Activated CD8-positive, alpha-beta memory T cell treated with anti-CD3 and anti-CD28 coated beads for 24 hours (primary cell): ENCODE measurements around the gene BCDIN3D.
"Not testable (repeated sequence)": the region's sequence is repeated elsewhere in the genome, so short reads cannot be mapped to it uniquely, and the experiment has no call there.

Experiments used
- DNase-seq: peaks from one replicate; pipeline ENCODE4 v3.0.0-alpha.2; 2020

BCDIN3D gene, protein sequence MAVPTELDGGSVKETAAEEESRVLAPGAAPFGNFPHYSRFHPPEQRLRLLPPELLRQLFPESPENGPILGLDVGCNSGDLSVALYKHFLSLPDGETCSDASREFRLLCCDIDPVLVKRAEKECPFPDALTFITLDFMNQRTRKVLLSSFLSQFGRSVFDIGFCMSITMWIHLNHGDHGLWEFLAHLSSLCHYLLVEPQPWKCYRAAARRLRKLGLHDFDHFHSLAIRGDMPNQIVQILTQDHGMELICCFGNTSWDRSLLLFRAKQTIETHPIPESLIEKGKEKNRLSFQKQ

DNA sequence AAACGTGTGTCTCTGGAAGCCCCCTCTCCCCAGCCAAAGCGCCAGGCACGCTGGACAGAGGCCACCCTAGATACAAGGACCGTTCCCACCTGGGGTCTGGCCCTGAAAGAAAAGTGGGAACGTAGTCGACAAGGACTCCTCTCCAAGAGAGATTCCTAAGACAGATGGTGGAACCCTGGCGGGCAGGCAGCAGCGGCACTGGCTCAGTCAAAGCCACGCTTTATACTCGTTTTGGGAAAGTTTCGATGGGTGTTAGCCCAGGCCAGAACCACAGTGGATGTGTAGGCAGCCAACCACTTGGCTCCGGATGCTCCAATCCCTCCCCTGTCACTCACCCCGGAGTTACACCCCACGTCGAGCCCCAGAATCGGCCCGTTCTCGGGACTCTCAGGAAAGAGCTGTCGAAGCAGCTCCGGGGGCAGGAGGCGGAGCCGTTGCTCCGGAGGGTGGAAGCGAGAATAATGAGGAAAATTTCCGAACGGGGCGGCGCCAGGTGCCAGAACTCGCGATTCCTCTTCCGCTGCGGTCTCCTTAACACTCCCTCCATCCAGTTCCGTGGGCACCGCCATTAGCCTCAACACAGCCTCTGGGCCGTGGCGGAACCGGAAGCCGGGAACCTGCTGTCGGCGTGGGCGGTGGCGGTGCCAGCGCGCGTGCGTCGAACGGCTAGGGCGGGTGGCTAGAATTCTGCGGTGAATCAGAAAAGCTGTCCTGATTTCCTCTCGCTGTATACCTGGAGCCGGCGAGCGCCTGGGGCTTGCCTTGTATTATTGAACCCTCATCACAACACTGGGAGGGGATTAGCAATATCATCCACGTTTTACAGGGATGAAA lies at the start of gene BCDIN3D:
BCDIN3D (minus strand) TSS at position 588 of the 834 bp plus-strand sequence; CDS start at position 569, 19 bp downstream.
- peak; percentile 98 for DNase-seq

DNA sequence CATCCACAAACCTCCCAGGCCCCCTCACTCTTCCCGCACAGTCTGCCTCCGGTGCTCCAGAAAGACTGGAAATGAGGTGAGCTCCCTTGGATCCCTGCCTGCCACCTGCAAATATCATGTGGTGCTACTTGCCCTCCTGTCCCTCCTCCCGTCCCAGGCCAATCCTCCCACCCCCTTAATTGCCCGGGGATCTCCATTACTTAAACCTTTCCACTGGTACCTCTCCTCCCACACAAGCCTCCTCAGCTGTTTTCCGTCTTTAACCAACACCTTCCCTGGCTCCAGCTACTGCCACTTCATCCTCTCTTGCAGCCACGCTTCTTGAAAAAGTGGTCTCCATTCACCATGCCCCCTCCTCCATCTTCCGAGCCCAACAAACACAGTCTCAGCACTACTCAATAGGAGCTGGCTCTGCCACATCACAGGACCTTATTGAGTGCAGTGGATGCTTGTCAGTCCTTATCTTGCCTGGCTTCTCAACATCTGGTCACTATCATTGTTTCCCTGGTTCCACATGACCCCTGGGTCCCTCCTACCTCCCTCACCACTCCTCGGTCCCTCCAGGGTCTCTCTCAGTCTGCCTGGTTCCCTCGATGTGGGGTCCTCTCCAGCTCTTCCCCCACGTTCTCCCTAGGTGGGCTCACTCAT lies 49.3 kb upstream of the BCDIN3D start:
- DNase-seq = no peak

DNA sequence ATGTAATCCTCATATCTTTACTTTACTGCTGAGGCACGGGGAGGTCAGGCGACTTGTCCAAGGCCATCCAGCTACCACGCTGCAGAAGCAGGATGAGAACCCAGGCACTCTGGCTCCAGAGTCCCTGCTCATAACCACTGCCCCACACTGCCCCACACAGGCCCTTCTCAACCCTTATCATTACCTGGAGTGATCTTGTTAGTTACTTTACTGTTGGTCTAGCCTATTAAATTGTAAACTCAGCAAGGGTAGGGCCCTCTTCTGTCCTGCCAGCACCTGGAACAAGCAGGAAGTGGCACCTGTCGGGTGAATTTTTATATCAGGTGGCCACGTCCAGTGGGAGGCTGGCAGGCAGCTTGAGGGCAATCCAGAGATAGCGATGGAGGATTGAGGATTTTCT lies 48.6 kb upstream of the BCDIN3D start:
- DNase-seq = no peak

DNA sequence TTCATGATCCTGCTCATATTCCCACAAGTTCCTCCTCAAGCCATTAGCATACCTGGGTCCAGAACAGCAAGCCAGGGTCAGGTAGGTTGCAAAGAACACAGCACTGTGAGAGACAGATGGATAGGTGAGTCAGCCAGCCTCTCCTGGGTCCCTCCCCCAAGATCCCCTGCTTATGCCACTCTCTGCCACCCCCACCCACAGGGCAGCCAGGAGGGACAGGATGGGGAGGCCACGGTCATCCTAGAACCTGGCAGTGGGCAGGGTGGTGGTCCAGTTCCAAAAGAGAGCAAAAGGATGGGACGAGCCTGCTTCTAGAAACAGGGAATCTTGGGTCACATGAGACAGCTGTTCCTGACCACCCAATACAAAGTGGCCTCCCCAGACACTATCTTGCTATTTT lies 48.1 kb upstream of the BCDIN3D start:
- DNase-seq = no peak

DNA sequence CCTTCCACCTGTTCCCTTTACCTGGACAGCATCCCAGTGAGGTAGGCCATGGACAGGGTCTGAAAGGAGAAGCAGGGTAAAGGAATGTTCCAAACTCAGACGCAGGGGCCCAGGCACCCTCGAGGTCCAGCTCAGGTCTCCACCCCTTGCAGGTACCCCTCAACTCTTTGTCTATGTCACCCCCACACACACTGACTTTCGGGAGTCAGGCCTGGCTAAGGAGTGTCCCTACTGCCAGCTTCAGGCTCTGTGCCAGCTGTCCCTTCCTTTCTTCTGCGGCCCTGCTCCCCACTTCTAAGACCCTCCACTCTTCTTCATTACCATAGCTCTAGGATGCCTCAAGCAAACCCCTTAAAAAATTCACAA lies 47.2 kb upstream of the BCDIN3D start:
- DNase-seq = no peak

DNA sequence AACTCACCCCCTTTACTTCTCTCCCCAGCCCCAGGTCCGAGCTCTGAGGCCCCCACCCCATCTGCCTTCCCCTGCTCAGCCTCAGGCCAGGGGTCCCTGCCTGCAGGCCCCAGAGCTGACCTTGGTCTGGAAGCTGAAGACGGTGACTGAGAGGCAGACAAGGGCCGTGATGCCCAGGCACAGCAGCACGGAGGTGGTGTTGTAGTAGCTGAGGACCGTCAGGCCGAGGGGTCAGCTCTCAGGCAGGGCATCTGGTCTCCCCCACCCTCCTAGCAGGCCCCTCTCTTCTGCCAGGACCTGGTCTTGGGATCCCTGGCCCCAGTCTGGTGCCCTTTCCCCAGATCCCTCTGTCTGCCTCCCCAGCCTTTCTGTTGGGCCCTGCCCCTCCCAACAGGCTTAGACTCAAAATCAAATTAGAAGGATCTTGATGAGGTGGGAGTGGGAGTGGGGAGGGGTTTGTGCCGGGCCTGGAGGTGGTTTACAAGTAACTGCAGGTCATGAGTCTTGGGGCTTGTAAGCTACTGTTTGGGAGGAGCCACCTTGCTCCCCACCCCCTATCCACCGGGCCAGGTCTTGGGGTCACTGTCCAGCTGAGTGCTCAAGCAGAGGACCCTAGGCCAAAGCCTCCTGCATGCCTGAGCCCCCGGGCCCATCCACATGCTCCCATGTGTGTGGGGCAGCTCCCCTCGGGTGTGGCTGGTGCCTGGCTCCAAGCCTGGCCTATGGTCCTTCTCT lies 46.6 kb upstream of the BCDIN3D start:
- DNase-seq = no peak

DNA sequence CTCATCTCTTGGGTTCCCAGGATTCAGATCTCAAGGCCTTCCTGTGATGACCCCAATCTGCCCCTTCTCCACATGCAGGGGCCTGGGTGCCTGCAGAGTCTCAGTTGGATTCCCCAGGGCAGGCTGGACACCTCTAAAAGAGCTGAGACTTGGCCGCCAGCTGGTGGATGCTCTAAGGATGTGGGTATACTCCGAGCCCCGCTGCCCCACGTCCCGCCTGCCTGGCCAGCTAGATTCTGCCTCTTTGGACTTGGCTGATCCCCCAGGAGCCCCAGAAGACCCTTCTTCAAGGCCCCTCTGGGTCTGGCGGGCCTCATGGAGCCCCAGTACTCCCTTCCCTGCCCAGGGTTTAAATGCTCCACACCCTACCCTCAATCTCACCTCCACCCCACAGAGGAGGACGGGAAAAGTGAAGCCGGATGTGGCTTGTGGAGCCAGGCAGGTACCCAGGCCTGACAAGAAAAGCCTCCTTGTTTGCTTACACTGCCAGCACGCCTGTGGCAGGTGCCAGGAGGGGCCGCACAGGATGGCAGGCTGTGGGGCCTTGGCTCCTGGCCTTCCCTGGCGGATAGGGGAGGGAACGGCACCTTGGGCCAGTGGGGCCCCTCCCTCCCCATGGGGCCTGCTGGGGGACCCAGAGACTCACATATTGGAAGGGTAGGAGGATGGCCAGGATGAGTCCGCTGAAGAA lies 45.7 kb upstream of the BCDIN3D start:
- DNase-seq = no peak

DNA sequence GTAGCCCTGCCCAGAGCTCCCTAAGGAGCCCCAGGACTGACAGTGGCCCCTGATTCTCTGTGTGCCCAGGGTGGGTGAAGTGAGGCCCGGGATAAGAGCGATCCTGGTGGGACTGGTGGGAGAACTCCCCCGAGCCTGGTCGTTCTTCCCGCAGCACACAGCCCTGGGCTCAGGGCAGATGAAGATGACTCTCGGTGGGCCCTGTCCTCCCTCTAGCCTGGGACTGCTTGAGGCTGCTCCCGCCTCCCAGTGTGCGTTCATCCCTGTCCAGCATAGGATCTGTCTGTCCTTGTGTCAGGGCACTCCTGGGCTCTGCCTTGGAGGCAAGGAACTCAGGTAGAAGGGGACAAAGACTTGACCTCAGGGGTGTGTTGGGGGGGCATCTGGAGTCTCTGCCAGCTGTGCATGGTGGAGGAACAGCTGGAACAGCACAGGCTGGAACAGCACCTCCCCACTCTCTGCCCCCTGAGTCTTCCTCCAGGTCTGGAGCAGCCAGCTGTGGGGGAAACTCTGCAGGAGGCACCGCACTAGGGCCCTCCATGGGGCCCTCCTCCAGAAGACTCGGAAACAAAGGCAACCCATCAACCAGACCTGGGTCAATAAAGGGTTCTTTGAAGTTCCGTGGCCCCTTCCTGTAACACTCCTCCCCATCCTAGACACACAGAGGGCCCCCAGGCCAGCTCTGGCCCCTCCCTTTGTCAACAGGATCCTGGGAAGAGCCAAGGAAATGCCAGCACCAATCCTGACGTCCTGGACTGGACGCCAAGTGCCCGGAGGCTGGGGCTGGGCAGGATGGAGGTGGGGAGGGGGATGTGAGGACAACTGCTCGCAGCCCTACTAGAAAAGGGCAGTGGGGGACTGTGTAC lies 44.9 kb upstream of the BCDIN3D start:
- no peak for DNase-seq

DNA sequence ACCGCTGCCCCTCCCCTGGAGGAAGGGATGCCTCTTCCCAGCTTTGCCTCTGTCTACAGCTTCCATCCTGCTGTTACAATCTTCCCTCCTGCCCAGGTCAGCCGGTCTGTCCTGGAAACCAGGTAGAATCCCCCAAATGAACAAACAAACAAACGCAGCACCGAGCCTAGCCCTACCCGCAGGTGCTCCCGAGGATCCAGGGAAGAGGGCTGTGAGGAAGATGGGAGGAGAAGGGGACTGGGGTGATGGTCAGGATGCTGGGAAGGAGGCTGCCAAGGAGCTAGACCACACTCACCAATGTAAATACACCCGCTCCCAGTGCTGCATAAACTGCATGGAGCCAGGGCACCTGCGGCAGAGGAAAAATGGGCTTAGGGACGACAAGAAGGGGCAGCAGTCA lies 44.2 kb upstream of the BCDIN3D start:
- no peak for DNase-seq

DNA sequence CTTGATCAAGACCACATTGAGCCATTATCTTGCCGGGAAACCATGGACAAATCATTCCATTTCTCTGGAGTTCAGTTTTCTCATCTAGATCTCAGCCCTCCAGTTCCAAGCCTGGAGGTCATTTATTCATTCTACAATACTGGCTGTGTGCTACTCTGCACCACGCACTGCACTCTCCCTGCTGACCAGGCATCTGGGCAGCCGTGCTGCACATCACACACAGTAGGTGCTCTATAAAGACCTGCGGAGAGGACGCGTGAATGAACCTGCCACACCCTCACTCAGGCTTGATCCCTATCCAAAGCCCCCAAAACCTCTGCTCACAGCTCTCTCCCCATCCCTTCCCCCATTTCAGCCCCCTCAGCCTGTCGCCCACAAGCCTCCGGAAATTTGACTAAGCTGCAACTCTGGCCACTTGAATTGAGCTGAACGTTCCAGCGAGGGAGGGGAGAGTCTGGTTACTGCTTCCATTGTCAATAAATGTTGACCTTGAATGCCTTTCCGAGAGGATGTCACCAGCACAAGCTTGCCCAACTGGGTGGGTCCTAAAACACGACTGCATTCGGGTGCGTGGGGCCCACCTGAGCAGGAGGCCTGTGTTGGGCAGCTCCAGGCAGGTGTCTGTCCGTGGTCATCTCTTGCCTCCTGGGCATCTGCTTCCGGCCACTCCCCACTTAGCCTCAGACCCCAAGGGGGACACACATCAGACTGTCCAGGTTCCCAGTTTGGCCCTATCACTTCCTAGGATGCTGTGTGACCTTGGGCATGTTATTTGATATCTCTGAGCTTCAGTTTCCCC lies 43.0 kb upstream of the BCDIN3D start:
- no peak for DNase-seq

DNA sequence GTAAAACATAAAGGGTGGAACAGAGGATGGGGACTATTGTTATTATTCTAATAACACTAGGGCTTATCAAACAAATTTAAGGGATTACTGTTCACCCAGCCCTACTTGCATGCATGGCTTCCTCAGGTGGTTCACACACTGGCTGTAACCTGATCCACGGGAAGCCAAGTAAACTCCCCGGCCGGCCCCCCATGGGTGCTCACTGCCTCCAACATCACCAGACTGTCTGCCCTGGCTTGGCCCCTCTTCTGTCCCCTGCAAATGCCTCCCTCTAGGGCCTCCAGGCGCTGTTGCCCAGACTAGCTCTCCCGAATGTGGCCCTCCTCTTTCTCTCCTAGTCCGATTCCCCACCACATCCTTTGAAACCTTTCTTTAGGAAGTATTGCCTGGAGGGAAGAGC lies 42.2 kb upstream of the BCDIN3D start:
- no peak for DNase-seq

DNA sequence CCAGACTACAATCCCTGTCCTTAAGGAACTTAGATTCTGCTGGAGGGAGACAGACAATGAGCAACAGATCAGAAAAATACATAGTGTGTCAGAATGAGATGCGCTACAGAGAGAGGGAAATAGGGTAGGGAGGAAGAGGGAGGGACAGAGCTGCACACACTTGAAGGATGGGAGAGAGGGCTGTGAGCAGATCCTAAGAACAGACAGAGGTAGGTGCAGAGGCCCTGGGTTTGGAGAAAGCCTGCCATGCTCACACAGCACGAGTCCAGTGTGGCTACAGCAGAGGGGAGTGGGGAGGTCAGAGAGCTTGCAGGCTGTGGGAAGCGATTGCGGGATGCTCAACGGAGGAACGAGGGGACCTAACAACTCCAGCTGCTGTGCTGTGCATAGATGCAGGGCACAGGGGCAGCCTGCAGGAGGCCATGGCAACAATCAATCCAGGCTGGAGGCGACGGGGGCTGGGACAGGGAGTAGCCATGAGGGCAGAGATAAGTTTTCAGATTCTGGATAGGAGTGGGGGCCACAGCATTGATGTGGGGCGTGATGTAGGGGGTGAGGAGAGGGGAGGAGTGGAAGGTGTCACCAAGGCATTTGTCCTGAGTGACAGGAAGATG lies 40.1 kb upstream of the BCDIN3D start:
- DNase-seq = no peak

DNA sequence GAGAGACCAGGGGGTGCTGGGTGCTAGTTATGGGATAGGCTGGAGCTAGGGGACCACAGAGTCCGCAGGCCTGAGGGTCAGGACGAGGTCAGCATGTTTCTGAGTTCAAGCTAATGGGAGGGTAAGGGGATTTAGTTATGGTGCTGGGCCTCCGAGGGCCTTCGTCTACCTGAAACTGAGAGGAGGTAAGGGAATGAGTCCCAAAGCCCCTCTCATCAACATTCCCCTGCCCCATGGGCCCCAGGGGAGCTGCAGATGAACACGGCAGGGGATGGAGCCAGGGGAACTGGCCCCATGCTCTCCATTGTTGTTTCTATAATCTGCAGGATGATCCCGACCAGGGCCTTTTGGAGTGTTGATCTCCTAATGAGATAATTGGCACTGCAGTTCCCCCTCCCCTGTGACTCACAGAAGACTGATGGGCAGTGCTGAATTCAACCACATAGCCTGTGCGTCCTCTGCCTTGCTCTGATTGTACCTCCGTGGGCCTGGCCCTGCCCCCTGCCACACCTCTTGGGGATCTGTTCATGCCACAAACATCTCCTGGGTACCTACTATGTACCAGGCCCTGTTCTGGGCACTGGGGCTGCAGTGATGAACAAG lies 39.4 kb upstream of the BCDIN3D start:
- no peak for DNase-seq

DNA sequence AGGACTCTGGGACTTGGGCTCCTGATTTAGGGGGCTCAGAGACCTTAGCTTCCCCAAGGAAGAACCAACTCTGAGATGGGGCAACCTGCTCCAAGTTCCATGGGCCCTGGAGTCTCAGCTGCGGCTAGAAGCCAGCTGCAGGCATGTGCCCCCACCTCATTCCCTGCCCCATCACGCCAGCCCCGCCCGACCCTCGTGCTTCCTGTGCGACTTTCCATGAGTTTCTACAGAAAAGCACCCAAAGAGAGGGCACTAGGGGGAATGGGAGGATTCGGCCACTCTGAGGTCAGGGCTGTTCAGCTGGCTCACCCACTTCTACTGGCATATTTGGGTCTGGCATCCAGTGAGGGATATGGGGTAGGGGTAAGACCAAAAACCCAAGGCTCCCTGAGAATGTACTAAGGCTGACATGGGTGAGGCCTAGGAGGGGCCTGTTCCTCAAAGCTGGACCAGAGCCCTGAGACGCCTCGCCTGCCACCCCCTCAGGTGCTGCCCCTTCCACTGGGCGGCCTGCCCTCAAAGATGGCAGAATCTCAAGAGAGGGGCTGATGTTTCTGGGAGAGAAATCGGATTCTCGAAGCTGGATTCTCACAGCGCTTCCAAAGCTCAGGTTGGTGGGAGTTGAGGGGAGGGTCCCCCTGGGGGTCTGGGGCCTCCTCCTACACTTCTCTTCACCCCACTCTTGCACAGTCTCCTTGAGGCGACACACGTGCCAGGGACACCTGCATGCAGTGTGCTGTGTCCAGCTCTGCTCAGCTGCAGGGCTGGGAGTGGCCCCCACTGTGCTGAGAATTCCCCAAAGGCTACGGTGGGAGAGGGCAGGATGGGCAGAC lies 38.7 kb upstream of the BCDIN3D start:
- DNase-seq = no peak

DNA sequence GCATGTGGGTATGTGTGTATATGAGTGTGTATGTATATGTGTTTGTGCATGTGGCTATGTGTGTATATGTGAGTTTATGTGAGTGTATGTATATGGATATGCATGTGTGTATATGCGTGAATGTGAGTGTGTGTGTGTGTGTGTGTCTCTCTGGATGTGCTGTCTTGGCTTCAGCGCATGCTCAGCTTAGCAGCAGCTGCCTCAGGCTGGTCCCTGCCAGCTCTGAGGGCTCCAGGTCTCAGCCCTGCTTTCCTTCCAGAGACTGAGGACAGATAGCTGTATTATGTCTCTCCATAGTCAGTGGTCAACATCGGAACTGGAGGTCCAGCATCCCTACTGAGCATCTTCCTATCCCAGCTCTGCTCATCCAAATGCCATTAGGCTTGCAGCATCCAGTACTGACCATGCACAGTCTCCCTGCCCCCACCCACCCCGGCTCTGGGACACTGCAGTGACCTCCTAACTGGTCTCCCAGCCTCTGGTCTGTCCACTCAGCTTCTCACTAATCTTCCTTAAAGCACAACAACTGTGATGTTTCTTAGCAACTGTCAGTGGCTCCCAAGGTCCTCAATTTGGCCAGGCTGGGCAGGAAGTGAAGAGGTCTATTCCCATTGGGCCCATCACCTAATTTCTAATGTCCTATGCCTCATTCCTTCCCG lies 38.0 kb upstream of the BCDIN3D start:
- DNase-seq = no peak

DNA sequence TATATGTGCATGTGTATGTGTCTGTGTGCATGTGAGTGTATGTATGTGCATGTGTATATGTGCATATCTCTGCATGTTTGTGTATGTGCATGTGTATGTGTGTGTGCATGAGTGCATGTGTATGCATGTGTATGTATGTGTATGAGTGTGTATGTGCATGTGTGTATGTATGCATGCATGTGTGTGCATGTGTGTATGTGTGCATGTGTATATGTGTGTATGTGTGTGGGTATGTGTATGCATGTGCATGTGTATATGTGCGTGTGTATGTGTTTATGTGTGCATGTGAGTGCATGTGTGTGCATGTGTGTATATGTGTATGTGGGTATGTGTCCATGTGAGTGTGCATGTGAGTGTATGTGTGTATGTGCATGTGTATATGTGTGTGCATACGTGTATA lies 36.2 kb upstream of the BCDIN3D start:
- not testable (repeated sequence) for DNase-seq

DNA sequence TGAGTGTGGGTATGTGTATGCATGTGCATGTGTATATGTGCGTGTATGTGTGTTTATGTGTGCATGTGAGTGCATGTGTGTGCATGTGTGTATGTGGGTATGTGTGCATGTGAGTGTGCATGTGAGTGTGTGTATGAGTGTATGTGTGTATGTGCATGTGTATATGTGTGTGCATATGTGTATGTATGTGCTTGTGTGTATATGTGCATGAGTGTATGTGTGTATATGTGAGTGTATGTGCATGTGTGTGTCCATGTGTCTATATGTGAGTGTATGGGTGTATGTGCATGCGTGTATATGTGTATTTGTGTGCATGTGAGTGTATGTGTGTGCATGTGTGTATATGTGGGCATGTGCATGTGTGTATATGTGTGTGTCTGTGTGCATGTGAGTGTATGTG lies 35.1 kb upstream of the BCDIN3D start:
- no peak for DNase-seq

DNA sequence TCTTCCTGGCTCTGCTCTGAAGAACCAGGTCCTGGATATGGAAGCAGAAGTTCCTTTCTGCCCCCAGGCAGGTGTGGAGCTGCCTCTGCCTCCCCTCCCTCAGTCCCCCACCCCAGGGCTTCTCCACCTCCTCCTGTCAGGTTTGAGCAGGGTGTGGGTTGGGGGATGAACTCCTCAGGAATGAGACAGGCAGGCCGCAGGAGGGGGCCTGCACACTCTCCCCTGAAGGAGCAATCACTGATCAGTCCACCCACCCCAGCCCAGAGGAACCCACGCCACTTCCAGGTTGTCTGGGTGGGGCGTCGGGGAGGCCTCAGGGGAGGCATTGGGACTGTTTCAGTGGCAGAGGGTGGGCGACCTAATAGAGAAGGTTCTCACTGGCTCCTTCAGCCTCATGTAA lies 34.2 kb upstream of the BCDIN3D start:
- DNase-seq = no peak
